HG02588 (cell line): Measurements from ENCODE around the gene C1QTNF6.
"Not testable (repeated sequence)": the region's sequence is repeated elsewhere in the genome, so short reads cannot be mapped to it uniquely, and the experiment has no call there.

Source experiments
- ATAC-seq: cut with Tn5 transposase; IDR thresholded peaks from one replicate; pipeline ENCODE4 v1.9.1; 2021; ENCODE audit warnings: mild to moderate bottlenecking, moderate library complexity; ENCODE audit not compliant: unreplicated experiment

C1QTNF6 gene

GRCh38 chr22:37208401-37209139 lies 20.5 kb upstream of the C1QTNF6 start:
- ATAC-seq = no peak

GRCh38 chr22:37207981-37208380 lies 19.9 kb upstream of the C1QTNF6 start:
- ATAC-seq = no peak

GRCh38 chr22:37206841-37207821 lies 19.1 kb upstream of the C1QTNF6 start:
- no peak for ATAC-seq

DNA sequence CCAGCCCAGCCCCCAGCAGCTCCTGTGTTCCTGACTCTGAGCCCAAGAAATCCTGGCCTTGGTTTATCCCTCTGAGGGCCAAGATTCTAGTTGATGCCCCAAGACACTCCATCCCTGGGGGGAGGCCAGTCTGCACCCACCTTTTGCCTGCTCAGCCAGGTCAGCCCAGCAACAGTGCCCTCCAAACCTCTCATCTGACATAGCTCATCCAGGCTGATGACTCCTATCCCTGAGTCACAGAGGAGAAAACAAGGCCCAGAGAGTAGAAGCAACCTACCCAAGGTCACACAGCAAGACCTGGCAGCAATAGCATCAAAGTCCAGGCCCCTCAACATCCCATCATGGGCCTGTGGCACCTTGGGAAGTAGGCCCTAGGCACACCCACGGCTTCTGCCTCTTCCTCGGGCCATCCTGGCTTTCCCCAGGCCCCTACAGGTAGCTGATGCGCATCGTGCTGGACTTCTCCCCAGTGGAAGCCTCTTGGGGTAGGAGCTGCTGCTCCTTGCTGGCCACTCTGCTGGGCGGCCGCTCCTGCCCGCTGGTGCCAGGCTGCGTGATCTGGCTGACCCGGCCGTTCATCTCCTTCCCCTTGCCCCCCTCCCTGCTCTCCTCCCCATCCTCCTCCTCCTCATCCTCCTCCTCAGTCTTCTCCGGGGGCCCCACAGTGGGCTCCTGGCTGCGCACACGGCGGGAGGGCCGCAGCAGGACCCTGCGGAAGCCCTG lies 18.2 kb upstream of the C1QTNF6 start:
- ATAC-seq = no peak

DNA sequence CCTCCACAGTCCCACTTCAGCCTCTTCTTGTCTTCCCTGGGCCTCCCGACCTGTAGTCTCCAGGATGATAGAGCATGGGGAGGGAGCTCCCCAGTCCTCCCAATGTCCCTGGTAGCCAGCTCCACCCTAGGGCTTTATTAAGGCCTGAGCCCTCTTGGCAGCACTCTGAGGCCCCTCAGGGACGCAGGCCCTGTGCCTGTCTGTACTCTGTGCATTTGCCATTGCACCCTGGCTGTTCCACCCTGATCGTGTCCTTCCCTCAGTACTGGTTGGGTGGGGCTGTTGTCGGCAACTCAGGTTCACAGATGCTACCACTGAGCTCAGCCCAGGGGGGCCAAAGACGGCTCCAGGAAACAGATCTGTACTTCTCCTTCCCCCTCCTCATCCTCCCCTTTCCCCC lies 17.0 kb upstream of the C1QTNF6 start:
- no peak for ATAC-seq

DNA sequence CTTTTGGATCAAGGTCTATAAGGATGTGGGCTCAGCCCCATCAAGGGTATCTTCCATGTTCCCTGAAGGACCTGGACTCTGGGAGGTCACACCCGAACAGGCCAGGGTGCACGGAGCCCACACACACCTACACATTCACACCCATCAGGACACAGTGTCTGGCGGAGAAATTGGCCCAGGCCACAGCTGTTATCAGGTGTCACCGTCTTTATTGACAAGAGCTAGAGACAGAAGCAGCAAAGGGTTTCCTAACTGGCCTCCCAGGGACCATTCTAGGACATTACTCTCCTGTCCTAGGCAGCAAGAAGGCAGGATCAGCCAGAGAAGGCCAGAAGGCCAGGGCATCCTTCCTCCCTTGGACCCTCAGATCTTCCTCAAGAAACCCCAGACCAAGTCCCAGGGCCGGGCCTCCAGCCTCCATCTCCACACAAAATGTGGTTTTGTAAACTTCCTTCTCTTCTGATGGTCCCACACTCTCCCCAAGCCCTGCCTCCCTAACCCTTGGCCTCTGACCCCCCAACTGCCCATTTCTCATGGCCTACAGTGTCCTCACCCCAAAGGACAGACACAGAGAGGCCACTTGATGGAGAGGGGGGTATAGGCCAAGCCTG lies 16.1 kb upstream of the C1QTNF6 start:
- ATAC-seq = no peak

DNA sequence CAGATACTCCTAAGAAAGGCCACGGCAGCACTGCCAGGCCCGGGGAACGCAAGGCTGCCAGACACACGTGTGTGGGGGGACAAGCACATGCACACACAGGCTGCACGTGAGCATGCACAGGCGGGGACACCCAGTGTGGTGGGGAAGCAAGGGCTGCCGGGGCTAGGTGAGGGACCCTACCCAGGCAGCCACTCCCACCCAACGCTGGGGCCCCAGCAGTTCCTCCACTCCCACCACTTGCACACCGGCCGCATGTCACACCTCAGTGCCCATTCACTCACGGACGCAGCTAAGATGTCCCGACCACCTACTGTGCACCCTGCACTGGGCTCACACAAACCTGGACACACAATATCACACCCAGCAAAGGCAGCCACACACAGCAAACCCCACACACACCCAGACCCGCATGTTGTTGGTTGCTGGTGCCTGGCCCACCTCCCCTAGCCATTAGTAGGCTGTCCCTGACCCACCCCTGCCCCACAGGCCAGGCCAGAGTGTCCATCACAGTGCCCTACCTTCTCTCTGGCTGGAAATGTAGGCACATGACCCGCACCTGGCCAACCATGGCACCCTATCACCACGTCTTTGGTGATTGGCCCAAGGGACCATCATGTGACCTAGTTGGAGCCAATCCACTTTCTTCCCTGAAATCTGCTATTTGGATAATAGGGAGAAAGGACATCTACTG lies 15.5 kb upstream of the C1QTNF6 start:
- no peak for ATAC-seq

GRCh38 chr22:37202716-37203115 lies 14.7 kb upstream of the C1QTNF6 start:
- no peak for ATAC-seq

DNA sequence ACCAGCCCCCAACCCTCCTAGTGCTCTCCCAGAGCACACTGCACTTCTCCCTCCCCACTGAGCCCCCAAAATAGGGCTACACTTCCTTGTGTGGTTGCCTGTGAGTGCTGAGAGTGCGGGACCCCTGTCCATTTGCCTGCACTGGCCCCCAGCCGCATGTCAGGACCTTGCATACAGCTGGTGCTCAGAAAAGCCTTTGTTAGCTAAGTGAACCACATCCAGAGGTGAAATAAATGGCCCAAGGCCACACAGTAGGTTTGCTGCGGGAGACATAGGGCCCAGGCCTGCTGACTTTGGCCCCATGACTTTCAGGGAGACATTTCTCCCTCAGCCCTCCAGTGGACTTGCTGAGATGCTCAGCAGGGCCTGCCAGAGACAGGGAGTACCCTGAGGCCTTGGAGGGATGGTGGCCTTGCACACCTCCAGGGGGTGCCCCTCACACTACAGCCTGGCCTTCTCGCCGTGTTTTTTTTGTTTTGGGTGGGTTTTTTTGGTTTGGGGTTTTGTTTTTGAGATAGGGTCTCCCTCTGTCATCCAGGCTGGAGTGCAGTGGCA lies 14.0 kb upstream of the C1QTNF6 start:
- no peak for ATAC-seq

- ATAC-seq = not testable (repeated sequence)
Observed at GRCh38 chr22:37201443-37201820, 13.4 kb upstream of the C1QTNF6 start.

DNA sequence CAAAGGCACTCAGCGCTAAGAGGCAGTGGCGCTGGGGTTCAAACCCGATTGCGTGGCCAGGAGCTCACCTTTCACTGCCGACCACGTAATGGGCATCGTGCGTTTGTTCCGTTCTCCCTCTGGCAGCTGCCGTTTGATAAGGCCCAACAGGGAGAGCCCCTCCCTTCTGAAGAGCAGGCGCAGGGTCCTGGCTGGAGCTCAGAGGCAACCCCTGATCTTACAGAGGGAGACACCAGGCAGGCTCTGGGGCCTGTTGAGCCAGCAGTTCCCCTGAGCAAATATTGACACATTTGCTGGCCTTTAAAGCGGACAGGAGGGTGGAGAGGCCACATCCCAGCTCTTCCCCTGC lies 11.7 kb upstream of the C1QTNF6 start:
- ATAC-seq = peak; percentile 1

- peak; percentile 88 for ATAC-seq
Observed at GRCh38 chr22:37199103-37199759, 11.2 kb upstream of the C1QTNF6 start.

GRCh38 chr22:37198258-37199102 lies 10.4 kb upstream of the C1QTNF6 start:
- peak; percentile 35 for ATAC-seq

GRCh38 chr22:37197451-37198257 lies 9.6 kb upstream of the C1QTNF6 start:
- no peak for ATAC-seq

- no peak for ATAC-seq
Observed at GRCh38 chr22:37196539-37197450, 8.7 kb upstream of the C1QTNF6 start.

DNA sequence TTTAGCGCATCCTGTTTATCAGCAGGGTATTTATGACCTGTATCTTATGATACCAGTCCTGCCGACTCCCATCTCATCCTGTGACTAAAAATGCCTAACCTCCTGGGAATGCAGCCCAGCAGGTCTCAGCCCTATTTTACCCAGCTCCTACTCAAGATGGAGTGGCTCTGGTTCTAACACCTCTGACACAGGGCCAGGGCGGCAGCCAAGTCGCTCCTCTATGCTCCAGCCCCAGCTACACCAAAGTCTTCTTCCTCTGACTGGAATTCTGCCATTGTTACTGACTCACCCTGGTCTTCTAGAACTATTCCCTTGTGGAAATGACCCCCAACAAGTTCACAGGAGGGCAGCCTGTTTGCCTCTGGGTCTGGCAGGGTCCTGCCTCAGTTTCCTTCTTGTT lies 7.9 kb upstream of the C1QTNF6 start:
- no peak for ATAC-seq

DNA sequence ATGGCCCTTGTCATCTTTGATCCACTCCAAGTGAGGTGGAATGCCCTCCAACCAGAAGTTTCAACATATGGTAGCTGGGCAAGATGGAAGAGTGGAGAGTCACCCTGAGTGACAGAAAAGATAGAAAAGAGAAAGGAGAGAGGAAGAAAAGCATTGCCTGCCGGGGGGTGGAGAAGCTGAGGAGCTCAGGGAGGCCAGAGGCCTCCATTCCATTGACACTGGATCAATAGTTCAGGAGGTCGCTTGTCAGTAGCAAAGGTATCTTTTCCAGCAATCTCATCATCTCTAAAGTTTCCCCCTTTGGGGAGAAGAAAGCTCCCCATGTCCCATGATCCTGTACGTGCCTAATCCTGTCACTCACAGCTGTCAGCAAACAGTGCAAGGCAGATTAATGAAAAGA lies 6.7 kb upstream of the C1QTNF6 start:
- ATAC-seq = no peak
